NCI-H1436 treated with DMSO at 0.1 percent for 48 hours (cell line): ENCODE data around the gene LRRC42.
"Not testable (repeated sequence)": the region's sequence is repeated elsewhere in the genome, so short reads cannot be mapped to it uniquely, and the experiment has no call there.

Experiments used
- DNase-seq: peaks from one replicate; lab custom pipeline; 2025; lab: John Stamatoyannopoulos, UW

The LRRC42 gene

GRCh38 chr1:53967409-53968124 is 21.4 kb downstream of the LRRC42 start:
- DNase-seq = no peak

DNA sequence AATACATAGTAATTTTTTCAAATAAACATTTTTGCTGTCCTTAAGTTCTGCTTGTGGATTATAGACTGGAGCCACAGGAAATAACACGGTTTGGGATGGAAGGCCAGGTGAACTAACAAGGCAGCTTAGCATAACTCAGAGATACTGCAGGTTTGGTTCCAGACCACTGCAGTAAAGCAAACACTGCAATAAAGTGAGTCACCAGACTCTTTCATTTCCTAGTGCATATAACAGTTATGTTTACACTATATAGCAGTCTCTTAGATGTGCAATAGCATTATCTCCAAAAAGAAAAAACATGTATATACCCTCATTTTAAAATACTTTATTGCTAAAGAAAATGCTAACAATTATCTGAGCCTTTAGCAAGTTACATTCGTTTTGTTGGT is 22.0 kb downstream of the LRRC42 start:
- no peak for DNase-seq

- not testable (repeated sequence) for DNase-seq
These were observed 23.2 kb downstream of the LRRC42 start for GRCh38 chr1:53969323-53969722.

DNA sequence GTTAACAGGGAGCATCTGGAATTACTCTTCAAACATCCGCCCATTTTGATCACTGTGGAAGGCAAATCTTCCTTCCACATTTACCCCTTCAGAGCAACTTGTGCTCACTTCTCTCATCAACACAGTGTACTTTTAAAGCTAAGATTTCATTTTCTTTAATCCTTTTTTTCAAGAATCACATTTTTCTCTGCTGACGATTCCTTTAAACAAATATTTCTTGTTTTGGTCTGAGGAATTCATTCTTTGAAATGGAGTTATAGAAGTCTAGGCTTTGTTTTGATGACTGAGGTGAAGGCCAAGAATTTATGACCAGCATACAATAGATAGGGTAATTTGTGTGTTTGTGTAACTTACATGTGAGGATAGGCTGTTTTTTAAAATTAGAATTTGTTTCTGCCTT is 25.6 kb downstream of the LRRC42 start:
- DNase-seq = no peak

DNA sequence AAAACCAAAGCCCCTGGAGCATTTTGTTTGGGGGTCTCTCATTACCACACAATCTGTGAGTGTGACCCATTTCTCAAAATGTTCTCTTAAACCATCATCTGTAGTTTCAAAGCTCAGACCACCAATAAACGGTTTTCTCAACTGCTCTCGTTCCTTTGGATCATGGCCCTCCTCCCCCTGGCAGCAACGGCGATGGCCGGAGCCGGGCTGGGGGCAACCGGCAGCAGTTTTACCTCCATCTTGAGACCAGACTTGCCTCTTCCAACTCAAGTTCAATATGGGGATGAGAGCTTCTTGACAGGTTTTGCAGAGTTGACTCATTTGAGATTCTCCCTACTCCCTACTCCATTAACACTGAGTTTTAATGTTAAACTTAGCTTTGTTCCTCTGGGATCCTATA is 29.7 kb downstream of the LRRC42 start:
- no peak for DNase-seq

DNA sequence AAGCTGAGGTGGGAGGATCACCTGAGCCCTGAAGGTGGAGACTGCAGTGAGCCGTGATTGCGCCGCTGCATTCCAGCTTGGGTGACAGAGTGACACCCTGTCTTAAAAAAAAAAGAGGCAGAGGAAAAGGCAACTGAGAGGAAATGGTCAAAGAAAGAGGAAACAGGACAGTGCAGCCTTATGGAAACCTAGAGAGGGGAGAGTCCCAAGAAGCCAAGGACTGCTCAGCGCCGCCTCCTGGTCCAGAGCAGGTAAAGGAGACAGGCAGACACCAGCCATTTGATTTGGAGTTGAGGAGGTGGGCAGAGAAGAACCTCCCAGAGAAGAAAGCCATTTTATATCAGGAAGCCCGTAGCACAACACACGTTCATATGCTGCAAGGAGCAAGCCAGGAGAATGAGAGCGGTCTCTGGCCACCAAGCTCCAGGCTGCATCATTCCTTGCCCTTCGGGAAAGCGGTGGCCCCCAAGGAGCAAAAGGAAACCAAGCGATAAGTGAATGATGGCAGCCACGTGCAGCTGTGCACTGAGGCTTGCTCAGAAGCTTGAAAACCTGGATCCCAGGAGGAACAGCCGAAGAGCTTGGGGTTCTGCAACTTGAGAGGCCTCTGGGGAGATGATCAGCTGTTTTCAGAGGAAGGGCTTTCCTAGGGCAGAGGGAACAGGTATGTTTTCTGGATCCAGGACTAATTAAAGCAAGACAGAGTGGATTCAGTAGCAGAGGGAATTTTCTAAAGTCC is 33.7 kb downstream of the LRRC42 start:
- DNase-seq = no peak

DNA sequence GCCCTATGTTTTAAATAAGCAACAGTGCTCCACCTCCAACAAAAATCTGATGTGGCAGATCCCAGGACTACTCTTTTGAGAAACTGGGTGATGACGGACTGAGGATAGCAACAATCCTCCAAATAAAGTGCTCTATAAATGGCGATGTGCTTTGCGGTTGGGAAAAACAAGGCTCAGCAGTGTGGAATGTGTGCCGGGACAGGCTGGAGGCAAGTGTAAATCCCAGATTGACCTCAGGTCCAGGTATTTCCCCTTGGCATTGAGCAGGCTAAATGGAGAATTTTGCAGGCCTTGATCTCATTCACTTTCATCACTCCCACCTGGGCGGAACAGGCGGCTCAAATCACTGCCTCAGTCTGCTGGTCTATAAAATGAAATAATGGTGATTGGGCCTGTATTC is 35.1 kb downstream of the LRRC42 start:
- DNase-seq = no peak

- DNase-seq = no peak
These were observed 36.0 kb downstream of the LRRC42 start for GRCh38 chr1:53982034-53982762.

- DNase-seq = no peak
These were observed 36.6 kb downstream of the LRRC42 start for GRCh38 chr1:53982763-53983104.

DNA sequence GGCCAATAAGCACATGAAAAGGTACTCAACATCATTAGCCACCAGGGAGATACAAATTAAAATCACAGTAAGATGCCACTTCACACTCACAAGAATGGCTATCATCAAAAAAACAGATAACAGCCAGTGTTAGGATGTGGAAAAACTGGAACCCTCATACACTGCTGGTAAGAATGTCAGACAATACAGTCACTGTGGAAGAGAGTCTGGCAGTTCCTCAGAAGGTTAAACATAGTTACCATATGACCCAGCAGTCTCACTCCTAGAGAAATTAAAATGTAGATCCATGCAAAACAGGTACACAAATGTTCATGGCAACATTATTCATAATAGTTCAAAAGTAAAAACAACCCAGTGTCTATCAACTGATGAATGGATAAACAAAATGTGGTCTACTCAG is 38.6 kb downstream of the LRRC42 start:
- no peak for DNase-seq

- DNase-seq = no peak
These were observed 40.3 kb downstream of the LRRC42 start for GRCh38 chr1:53986458-53986857.

DNA sequence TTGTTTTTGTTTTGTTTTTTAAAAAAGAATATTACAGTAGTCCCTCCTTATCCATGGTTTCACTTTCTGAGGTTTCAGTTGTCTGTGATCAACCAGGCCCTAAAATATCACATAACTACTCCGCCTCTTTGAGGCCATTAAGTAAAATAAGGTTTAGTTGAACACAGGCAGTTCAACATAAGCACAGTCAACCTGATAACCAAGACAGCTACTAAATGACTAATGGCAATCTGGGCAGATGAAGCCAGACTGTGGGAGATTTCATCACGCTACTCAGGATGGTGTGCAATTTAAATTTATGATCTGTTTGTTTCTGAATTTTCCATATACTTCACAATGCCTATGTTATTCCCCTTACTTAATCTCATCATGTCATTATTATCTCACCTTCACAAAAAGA is 41.7 kb downstream of the LRRC42 start:
- DNase-seq = no peak

DNA sequence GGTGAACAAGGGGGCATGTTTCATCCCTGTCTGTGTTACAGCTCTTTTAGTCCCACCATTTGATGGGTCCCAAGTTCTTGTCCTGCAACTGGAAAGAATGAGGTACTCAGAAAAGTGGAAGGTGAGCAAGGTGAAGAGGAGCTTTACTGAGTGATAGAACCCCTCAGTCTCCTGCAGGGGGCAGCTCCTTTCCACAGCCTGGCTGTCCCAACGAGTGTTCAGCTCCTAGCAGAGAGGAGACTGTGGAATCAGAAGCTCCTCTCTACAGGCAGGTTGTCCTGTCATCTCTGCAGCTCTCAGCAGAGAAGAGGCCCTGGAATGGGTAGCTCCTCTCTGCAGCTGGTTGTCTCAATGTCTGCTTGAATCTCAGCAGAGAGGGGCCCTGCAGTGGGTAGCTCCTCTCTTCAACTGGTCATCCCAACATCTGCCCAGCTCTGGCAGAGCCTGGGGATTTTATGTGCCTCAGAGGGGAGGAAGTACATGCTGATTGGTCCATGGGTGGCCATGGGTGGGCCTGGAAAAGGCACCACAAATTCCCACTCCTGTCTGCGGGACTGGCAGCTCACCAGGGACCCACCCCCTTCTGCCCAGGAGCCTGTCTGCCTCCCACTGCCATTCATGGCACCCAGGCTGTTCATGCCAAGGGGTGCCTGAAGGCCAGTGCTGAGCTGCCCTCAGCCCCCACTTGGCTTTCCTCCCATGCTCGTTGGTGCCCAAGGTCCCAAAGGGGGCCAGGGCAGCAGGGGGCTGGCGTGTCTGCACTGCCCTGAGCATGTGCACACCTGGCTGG is 46.1 kb downstream of the LRRC42 start:
- DNase-seq = no peak

DNA sequence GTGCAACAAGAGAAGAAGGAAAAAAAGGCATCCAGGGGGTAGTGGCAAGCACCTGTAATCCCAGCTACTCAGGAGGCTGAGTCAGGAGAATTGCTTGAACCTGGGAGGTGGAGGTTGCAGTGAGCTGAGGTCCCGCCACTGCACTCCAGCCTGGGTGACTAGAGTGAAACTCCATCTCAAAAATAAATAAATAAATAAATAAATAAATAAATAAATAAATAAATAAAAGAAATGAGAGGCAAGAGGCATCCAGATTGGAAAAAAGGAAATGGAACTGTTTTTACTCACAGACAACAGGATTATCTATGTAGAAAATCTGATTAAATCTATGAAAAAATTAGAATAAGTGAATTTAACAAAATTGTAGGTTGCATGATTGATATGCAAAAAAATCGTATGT is 48.4 kb downstream of the LRRC42 start:
- DNase-seq = not testable (repeated sequence)

GRCh38 chr1:53995683-53996082 is 49.5 kb downstream of the LRRC42 start:
- DNase-seq = no peak

GRCh38 chr1:53998223-53998622 is 52.1 kb downstream of the LRRC42 start:
- DNase-seq = no peak

GRCh38 chr1:53999920-54000319 is 53.8 kb downstream of the LRRC42 start:
- no peak for DNase-seq

GRCh38 chr1:54001591-54001990 is 55.4 kb downstream of the LRRC42 start:
- no peak for DNase-seq

DNA sequence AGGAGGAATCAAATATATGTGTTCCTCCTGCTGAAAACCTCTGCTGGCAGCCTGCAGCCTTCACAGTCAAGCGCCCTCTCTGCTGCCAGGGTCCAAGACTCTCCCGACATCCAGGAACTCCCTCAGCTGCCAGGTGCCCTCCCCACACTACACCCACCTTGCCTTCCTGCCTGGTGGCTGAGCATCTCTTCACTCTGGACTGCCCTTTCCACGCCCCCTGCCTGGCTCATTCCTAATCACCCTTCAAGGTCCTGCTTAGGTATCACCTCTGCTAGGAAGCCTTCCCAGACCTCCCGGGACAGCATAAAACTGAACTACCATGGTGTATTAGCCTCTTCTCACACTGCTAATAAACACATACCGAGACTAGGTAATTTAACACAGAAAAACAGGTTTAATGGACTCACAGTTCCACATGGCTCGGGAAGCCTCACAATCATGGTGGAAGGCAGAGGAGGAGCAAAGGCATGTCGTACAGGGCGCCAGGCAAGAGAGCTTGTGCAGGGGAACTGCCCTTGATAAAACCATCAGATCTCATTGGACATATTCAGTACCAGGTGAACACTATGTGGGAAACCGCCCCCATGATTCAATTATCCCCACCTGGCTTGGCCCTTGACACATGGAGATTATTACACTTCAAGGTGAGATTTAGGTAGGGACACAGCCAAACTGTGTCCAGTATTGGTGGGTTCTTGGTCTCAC is 56.5 kb downstream of the LRRC42 start:
- no peak for DNase-seq

DNA sequence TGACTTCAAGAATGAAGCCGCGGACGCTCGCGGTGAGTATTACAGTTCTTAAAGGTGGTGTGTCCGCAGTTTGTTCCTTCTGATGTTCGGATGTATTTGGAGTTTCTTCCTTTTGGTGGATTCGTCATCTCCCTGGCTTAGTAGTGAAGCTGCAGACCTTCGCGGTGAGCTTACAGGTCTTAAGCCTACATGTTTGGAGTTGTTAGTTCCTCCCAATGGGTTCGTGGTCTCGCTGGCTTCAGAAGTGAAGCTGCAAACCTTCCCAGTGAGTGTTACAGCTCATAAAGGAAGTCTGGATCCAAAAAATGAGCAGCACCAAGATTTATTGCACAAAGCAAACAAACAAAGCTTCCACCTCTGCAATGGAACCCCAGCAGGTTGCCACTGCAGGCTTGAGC is 57.1 kb downstream of the LRRC42 start:
- DNase-seq = no peak

DNA sequence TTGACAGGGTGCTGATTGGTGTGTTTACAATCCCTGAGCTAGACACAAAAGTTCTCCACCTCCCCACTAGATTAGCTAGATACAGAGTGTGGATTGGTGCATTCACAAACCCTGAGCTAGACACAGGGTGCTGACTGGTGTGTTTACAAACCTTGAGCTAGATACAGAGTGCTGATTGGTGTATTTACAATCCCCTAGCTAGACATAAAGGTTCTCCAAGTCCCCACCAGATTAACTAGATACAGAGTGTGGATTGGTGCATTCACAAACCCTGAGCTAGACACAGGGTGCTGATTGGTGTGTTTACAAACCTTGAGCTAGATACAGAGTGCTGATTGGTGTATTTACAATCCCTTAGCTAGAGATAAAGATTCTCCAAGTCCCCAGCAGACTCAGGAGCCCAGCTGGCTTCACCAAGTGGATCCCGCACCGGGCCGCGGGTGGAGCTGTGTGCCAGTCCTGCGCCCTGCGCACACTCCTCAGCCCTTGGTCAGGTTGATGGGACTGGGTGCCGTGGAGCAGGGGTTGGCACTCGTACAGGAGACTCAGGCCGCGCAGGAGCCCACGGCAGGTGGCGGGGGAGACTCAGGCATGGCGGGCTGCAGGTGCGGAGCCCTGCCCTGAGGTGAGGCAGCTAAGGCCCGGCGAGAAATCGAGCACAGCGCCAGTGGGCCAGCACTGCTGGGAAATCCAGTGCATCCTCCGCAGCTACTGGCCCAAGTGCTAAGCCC is 57.8 kb downstream of the LRRC42 start:
- DNase-seq = not testable (repeated sequence)
